ENCODE data around the gene MCRIP2. TPM values are rescaled to one million over a fixed set of nuclear protein-coding genes. Genes with fewer than 3 reads are reported as not detected.

Gene MCRIP2
- total and polyA plus RNA-seq, 9 of the 15 experiments (the other 6 are each of a cell fraction or from before 2014, with no cell fraction given), result 0.80 to 120 (median 35.2) TPM

DNA sequence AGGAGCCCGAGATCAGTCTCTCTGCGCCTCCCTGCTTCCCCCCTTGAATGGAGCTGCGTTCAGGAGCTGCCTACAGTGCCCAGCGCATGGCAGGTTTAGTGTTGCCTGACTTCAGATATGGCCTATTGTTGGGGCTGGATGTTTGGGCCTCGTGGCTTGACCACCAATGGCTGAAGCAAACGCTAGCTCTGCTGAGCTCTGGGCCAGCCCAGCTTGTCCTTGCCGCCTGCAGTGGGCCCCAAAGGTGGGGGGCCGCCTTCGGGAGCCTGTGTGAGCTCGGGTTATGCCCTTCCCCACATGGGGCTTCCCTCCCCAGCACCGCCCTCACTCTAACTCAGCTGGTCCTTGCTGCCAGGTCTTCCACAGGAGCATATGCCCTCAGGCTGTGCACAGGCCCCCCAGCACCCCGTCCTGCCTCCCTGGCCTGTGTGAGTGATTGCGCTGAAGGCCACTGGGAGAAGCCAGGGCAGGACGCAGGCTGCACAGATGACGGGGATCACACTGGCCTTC is 3.5 kb upstream of the MCRIP2 start:
- ATAC-seq, result no peak
- Histone ChIP-seq H3K4me3 (no peak overlapping the region), H3K9ac (ENCODE audit: insufficient read depth in 1 of 2, low read depth in 2 of 2, low read length in 2 of 2) (peak overlapping the region; percentile 51 to 85; a peak in 2 of 4 replicates), H3K27me3 (ENCODE audit: control insufficient read depth in 2 of 2, insufficient read depth in 2 of 2, low read length in 2 of 2) (no peaks in the 10 kb centered on the region), H3K9me1 (ENCODE audit: control insufficient read depth, insufficient read depth, low read length) (no peaks in the 10 kb centered on the region), H3K79me2 (ENCODE audit: control insufficient read depth, insufficient read depth, low read length) (peaks cover 46% of the 10 kb centered on the region), H2AFZ (ENCODE audit: low read depth, low read length) (peak overlapping the region; percentile 84), H3K9me3 (replicated peaks; ENCODE audit: control insufficient read depth, insufficient read depth, low read depth, low read length) (no peaks in the 10 kb centered on the region), H3K36me3 (ENCODE audit: control insufficient read depth, insufficient read depth, low read length) (peaks cover 22% of the 10 kb centered on the region; the same call in 1 of the 3 replicates), H4K20me1 (replicated peaks; ENCODE audit: control insufficient read depth, insufficient read depth, low read length) (no peaks in the 10 kb centered on the region), H3K27ac (ENCODE audit: extremely low read depth, low read depth, low read length) (peak overlapping the region; percentile 75; the same call in 2 of the 3 replicates), H3K4me2 (ENCODE audit: insufficient read depth, low read length) (no peak overlapping the region; the same call in 1 of the 2 replicates), H3K4me1 (replicated peaks in 1 of 2; ENCODE audit: control insufficient read depth in 2 of 2, insufficient read depth in 2 of 2, low read length in 2 of 2) (peaks cover 15 to 87% of the 10 kb centered on the region in 2 experiments; a peak in 4 of 5 replicates)
- WGBS (ENCODE audit: insufficient coverage, low coverage, missing lambda C conversion rate), result 77% methylated on average over 13 of the region's 15 CpGs
- ChIA-PET CTCF (ENCODE audit: low intra/inter-chr PET ratio) (no interaction called here), POLR2A (interaction anchor here (0.6 kb wide), 2 partner anchors 14 to 56 kb away, joined by 3 to 4 read pairs; no protein-coding TSS in a partner anchor)
- no peak for DNase-seq (ENCODE audit: extremely low read depth in 1 of 4, low spot score in 3 of 4)
- intact Hi-C loops (cut with micrococcal nuclease) (loop anchor here (5.0 kb wide), 1 partner anchor 39 kb away; the partner anchor contains the start of gene RHBDL1), in situ Hi-C loops (cut with MboI) (no loop called here)
- no peak for FAIRE-seq
- BruUV-seq (replicated peaks), result no TSS peak
- no peak for TF ChIP-seq NFE2L1 (tag; IDR thresholded peaks at IDR 0.05; ENCODE audit: borderline replicate concordance, low read depth)
- TF ChIP-seq POLR2G (IDR thresholded peaks at IDR 0.05; ENCODE audit: low read depth, low read length), result 0 out of 2 replicates have a peak, but pooled peaks have one; percentile 19
- 0 out of 2 replicates have a peak, but pooled peaks have one; percentile 10 for TF ChIP-seq CBX1 (IDR thresholded peaks at IDR 0.05; ENCODE audit: low read depth)

DNA sequence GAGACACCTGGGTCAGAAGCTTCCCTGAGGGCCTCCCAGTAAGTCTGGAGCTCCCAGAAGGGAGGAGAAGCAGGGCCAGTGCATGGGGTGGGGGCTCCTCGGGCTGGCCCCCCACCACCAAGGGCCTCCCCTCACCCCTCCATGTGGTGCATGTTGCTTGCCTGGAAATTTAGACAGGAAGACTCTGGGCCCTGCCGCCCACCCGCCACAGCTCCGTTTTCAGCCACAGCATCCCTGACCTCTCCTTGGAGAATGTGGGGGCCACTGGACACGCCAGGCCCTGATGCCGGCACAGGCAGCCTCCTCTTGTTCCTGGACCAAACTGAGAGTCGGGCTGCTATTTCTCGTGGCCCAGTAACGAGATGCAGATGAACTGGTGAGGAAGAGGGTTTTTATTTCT is 2.8 kb upstream of the MCRIP2 start:
- no peak for FAIRE-seq
- in situ Hi-C loops (cut with MboI), result no loop called here
- H3K9me1 ChIP-seq (ENCODE audit: control insufficient read depth, insufficient read depth, low read length), result no peaks in the 10 kb centered on the region
- intact Hi-C loops (cut with micrococcal nuclease), result loop anchor here (5.0 kb wide), 1 partner anchor 38 kb away; the partner anchor contains the start of gene RHBDL1
- no peaks in the 10 kb centered on the region for H3K9me3 ChIP-seq (replicated peaks; ENCODE audit: control insufficient read depth, insufficient read depth, low read depth, low read length)
- no peak overlapping the region for H3K27ac ChIP-seq (ENCODE audit: extremely low read depth, low read depth, low read length)
- no peaks in the 10 kb centered on the region for H4K20me1 ChIP-seq (replicated peaks; ENCODE audit: control insufficient read depth, insufficient read depth, low read length)
- H3K9ac ChIP-seq (ENCODE audit: insufficient read depth in 1 of 2, low read depth in 2 of 2, low read length in 2 of 2), result peak overlapping the region in 1 of 2 experiments; percentile 74; a peak in 2 of 4 replicates
- H3K27me3 ChIP-seq (ENCODE audit: control insufficient read depth in 2 of 2, insufficient read depth in 2 of 2, low read length in 2 of 2), result no peaks in the 10 kb centered on the region
- no TSS peak for BruUV-seq (replicated peaks)
- H3K79me2 ChIP-seq (ENCODE audit: control insufficient read depth, insufficient read depth, low read length), result peaks cover 53% of the 10 kb centered on the region
- DNase-seq (ENCODE audit: extremely low read depth in 1 of 4, low spot score in 3 of 4), result no peak
- no peak overlapping the region for H3K4me2 ChIP-seq (ENCODE audit: insufficient read depth, low read length)
- no peak for ATAC-seq
- peaks cover 20% of the 10 kb centered on the region; the same call in 1 of the 3 replicates for H3K36me3 ChIP-seq (ENCODE audit: control insufficient read depth, insufficient read depth, low read length)
- H3K4me3 ChIP-seq, result no peak overlapping the region
- no peak overlapping the region for H2AFZ ChIP-seq (ENCODE audit: low read depth, low read length)
- CTCF ChIA-PET (ENCODE audit: low intra/inter-chr PET ratio), result no interaction called here
- H3K4me1 ChIP-seq (replicated peaks in 1 of 2; ENCODE audit: control insufficient read depth in 2 of 2, insufficient read depth in 2 of 2, low read length in 2 of 2), result peaks cover 18 to 87% of the 10 kb centered on the region in 2 experiments; a peak in 4 of 5 replicates
- 71% methylated on average over 9 of the region's 9 CpGs for WGBS (ENCODE audit: insufficient coverage, low coverage, missing lambda C conversion rate)
- POLR2A ChIA-PET, result no interaction called here
- TF ChIP-seq FOXJ3 (CRISPR knock-in tag; IDR thresholded peaks at IDR 0.05), result no peak
- TF ChIP-seq, protein P1, sequence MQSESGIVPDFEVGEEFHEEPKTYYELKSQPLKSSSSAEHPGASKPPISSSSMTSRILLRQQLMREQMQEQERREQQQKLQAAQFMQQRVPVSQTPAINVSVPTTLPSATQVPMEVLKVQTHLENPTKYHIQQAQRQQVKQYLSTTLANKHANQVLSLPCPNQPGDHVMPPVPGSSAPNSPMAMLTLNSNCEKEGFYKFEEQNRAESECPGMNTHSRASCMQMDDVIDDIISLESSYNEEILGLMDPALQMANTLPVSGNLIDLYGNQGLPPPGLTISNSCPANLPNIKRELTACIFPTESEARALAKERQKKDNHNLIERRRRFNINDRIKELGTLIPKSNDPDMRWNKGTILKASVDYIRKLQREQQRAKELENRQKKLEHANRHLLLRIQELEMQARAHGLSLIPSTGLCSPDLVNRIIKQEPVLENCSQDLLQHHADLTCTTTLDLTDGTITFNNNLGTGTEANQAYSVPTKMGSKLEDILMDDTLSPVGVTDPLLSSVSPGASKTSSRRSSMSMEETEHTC (IDR thresholded peaks at IDR 0.05), result no peak
- TF ChIP-seq RBFOX2 (IDR thresholded peaks at IDR 0.05; ENCODE audit: low read depth, low read length), result 0 out of 2 replicates have a peak, but pooled peaks have one; percentile 5
- TF ChIP-seq ZNF133 (CRISPR knock-in tag; IDR thresholded peaks at IDR 0.05), result no peak
- TF ChIP-seq, protein P2, sequence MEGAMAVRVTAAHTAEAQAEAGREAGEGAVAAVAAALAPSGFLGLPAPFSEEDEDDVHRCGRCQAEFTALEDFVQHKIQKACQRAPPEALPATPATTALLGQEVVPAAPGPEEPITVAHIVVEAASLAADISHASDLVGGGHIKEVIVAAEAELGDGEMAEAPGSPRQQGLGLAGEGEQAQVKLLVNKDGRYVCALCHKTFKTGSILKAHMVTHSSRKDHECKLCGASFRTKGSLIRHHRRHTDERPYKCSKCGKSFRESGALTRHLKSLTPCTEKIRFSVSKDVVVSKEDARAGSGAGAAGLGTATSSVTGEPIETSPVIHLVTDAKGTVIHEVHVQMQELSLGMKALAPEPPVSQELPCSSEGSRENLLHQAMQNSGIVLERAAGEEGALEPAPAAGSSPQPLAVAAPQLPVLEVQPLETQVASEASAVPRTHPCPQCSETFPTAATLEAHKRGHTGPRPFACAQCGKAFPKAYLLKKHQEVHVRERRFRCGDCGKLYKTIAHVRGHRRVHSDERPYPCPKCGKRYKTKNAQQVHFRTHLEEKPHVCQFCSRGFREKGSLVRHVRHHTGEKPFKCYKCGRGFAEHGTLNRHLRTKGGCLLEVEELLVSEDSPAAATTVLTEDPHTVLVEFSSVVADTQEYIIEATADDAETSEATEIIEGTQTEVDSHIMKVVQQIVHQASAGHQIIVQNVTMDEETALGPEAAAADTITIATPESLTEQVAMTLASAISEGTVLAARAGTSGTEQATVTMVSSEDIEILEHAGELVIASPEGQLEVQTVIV (CRISPR knock-in tag; IDR thresholded peaks at IDR 0.05; ENCODE audit: borderline replicate concordance), result no peak
